IgD-negative memory B cell (primary cell): ENCODE data around the gene BRME1. TPM values are rescaled to one million over a fixed set of nuclear protein-coding genes. Genes with fewer than 3 reads are reported as not detected.

ENCODE experiments used
- H3K27ac Mint-ChIP-seq, 3 donors: one replicate each; pipeline ENCODE4 v1.8.0; 2020 to 2022; ENCODE audit warnings: mild to moderate bottlenecking in 3 of 3, mixed read lengths in 3 of 3, moderate library complexity in 1 of 3
- H3K27me3 Mint-ChIP-seq: one replicate; pipeline ENCODE4 v1.8.0; 2021; ENCODE audit warnings: mixed read lengths
- H3K36me3 Mint-ChIP-seq: one replicate; pipeline ENCODE4 v1.8.0; 2020; ENCODE audit warnings: mild to moderate bottlenecking, mixed read lengths
- H3K4me1 Mint-ChIP-seq, 3 donors: one replicate each; pipeline ENCODE4 v1.8.0; 2020 to 2022; ENCODE audit warnings: mixed read lengths in 3 of 3, mild to moderate bottlenecking in 1 of 3
- H3K4me3 Mint-ChIP-seq, 4 donors: one replicate each; pipeline ENCODE4 v1.8.0; 2020 to 2022; ENCODE audit warnings: mild to moderate bottlenecking in 4 of 4, mixed read lengths in 4 of 4, moderate library complexity in 3 of 4
- H3K9me3 Mint-ChIP-seq, 3 donors: one replicate each; pipeline ENCODE4 v1.8.0; 2020 to 2021; ENCODE audit warnings: mixed read lengths in 3 of 3, mild to moderate bottlenecking in 1 of 3
- polyA plus RNA-seq: library from polyadenylated mRNA; unstranded; fragments of 300-500 nt; fragmentation: Illumina TruSeq; gene quantifications from one replicate; pipeline ENCODE4 v1.2.3, GENCODE V29; 2021

BRME1 gene
- polyA plus RNA-seq, 1 donor from 2014 or later = not detected

DNA sequence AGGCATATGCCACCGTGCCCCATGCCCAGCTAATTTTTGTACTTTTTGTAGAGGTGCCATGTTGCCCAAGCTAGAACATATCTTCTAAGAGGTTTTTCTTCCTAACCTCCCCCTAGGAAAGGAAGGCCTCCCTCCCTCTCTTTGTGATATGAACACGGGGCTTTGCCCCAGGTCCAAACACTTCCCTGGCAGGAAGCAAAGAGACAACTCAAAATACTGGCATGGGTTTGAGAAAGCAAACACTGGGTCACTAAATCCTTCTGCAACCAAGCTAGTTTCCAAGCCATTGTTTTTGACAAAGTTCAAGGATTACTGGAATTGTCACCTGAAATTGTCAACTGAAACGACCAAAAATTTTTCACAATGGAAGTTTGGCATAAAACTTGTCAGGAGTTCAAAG lies 8.9 kb upstream of the BRME1 start:
- Mint-ChIP-seq H3K27me3 (no peaks in the 10 kb centered on the region), H3K9me3 (no peaks in the 10 kb centered on the region), H3K36me3 (peaks cover 2% of the 10 kb centered on the region), H3K27ac (no peak overlapping the region), H3K4me3 (no peak overlapping the region), H3K4me1 (no peaks in the 10 kb centered on the region)

- H3K27me3 Mint-ChIP-seq = no peaks in the 10 kb centered on the region
- no peaks in the 10 kb centered on the region for H3K9me3 Mint-ChIP-seq
- H3K36me3 Mint-ChIP-seq = peaks cover 3% of the 10 kb centered on the region
- H3K27ac Mint-ChIP-seq = no peak overlapping the region
- no peaks in the 10 kb centered on the region for H3K4me1 Mint-ChIP-seq
- H3K4me3 Mint-ChIP-seq = no peak overlapping the region
These were observed 7.4 kb upstream of the BRME1 start for GRCh38 chr19:13913352-13913751.

DNA sequence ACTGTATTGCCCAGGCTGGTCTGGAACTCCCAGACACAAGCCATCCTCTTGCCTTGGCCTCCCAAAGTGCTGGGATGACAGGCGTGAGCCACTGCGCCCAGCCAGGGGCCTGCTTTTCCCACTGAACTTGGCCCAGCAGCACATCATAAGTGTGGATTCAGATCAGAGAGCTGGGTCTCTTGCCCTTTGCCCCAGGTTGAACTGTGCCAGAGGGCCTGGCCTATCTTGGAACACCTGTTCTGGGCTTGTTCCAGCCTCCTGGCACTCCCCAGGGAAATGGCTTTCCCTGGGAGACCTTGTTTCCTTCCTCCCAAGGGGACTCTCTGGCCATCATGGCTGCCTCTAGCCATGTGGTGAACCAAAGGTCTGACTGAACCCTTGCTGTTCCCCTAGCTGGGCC lies 3.5 kb upstream of the BRME1 start:
- Mint-ChIP-seq H3K27ac (no peak overlapping the region), H3K4me1 (peaks cover 6 to 12% (median 10%) of the 10 kb centered on the region in 3 donors), H3K9me3 (no peaks in the 10 kb centered on the region), H3K4me3 (no peak overlapping the region), H3K36me3 (peaks cover 3% of the 10 kb centered on the region), H3K27me3 (no peaks in the 10 kb centered on the region)

- Mint-ChIP-seq H3K9me3 (no peaks in the 10 kb centered on the region), H3K27ac (no peak overlapping the region), H3K36me3 (peaks cover 3% of the 10 kb centered on the region), H3K27me3 (no peaks in the 10 kb centered on the region), H3K4me3 (peak overlapping the region in 1 of 4 donors; percentile 17), H3K4me1 (peaks cover 6 to 12% (median 10%) of the 10 kb centered on the region in 3 donors)
These were observed 2.8 kb upstream of the BRME1 start for GRCh38 chr19:13908674-13909073.

DNA sequence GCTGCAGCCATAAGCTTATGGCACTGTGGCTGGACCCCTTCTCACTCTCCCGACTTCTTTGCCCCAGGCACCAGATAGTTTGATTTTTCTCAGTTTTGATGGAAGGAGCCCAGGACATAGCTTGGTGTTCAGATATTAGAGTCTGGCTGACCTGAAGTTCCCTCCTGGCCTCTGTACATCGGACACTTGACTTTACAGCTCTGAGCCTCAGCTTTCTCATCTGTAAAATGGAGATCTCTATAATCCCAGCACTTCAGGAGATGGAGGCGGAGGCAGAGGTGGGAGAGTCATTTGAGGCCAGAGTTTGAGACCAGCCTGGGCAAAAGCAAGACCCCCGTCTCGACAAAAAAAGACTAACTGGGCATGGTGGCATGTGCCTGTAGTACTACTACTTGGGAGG lies 993 bp upstream of the BRME1 start:
- Mint-ChIP-seq H3K4me1 (peaks cover 6 to 12% (median 10%) of the 10 kb centered on the region in 3 donors), H3K4me3 (peak overlapping the region; percentile 82 to 94 (median 90)), H3K36me3 (peaks cover 3% of the 10 kb centered on the region), H3K9me3 (no peaks in the 10 kb centered on the region), H3K27me3 (no peaks in the 10 kb centered on the region), H3K27ac (peak overlapping the region in 1 of 3 donors; percentile 50)

DNA sequence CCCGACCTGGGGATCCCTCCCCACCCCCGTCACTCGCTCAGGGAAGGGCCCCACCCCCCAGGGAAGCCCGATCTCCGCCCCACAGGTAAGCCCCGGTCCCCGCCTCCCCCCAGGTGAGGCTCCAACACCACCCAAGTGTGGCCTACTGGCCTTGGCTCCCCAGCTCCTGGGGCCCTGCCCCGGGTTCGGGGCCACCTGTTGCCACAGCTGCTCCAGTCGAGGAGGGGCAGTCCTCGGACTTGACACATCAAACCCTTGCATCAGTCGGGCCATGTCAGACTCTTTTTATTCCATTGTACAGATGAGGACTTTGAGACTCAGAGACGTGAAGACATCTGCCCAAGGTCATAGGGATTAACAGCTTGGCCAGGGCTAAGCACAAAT lies 596 bp upstream of the BRME1 start:
- Mint-ChIP-seq H3K27me3 (no peaks in the 10 kb centered on the region), H3K36me3 (peaks cover 3% of the 10 kb centered on the region), H3K4me1 (peaks cover 6 to 12% (median 10%) of the 10 kb centered on the region in 3 donors), H3K9me3 (no peaks in the 10 kb centered on the region), H3K27ac (peak overlapping the region in 1 of 3 donors; percentile 50), H3K4me3 (peak overlapping the region; percentile 82 to 94 (median 90))

GRCh38 chr19:13902993-13903555 lies 2.8 kb downstream of the BRME1 start:
- Mint-ChIP-seq H3K36me3 (no peaks in the 10 kb centered on the region), H3K4me3 (peak overlapping the region in 1 of 4 donors; percentile 87)

GRCh38 chr19:13899912-13900584 lies 5.9 kb downstream of the BRME1 start:
- no peaks in the 10 kb centered on the region for H3K9me3 Mint-ChIP-seq
- no peak overlapping the region for H3K4me3 Mint-ChIP-seq
- H3K36me3 Mint-ChIP-seq = no peaks in the 10 kb centered on the region
- H3K4me1 Mint-ChIP-seq = no peaks in the 10 kb centered on the region
- no peak overlapping the region for H3K27ac Mint-ChIP-seq
- no peaks in the 10 kb centered on the region for H3K27me3 Mint-ChIP-seq

More at GRCh38 chr19:13902993-13903555, 2.8 kb downstream of the BRME1 start:
- Mint-ChIP-seq H3K27me3 (no peaks in the 10 kb centered on the region), H3K27ac (peak overlapping the region in 2 of 3 donors; percentile 3 to 46), H3K9me3 (no peaks in the 10 kb centered on the region), H3K4me1 (peaks cover 6 to 12% (median 10%) of the 10 kb centered on the region in 3 donors)

- no peaks in the 10 kb centered on the region for H3K9me3 Mint-ChIP-seq
- no peak overlapping the region for H3K27ac Mint-ChIP-seq
- no peak overlapping the region for H3K4me3 Mint-ChIP-seq
- H3K36me3 Mint-ChIP-seq = no peaks in the 10 kb centered on the region
- H3K4me1 Mint-ChIP-seq = no peaks in the 10 kb centered on the region
- no peaks in the 10 kb centered on the region for H3K27me3 Mint-ChIP-seq
These were observed 6.5 kb downstream of the BRME1 start for GRCh38 chr19:13899393-13899792.

- no peaks in the 10 kb centered on the region for H3K36me3 Mint-ChIP-seq
- no peaks in the 10 kb centered on the region for H3K9me3 Mint-ChIP-seq
- H3K27ac Mint-ChIP-seq = no peak overlapping the region
- H3K4me1 Mint-ChIP-seq = no peaks in the 10 kb centered on the region
- H3K27me3 Mint-ChIP-seq = no peaks in the 10 kb centered on the region
- no peak overlapping the region for H3K4me3 Mint-ChIP-seq
These were observed 9.7 kb downstream of the BRME1 start for GRCh38 chr19:13896227-13896626.

GRCh38 chr19:13894552-13894951 lies 11.4 kb downstream of the BRME1 start:
- H3K36me3 Mint-ChIP-seq = no peaks in the 10 kb centered on the region
- H3K27ac Mint-ChIP-seq = no peak overlapping the region
- H3K4me3 Mint-ChIP-seq = peak overlapping the region in 1 of 4 donors; percentile 7
- H3K4me1 Mint-ChIP-seq = no peaks in the 10 kb centered on the region
- no peaks in the 10 kb centered on the region for H3K27me3 Mint-ChIP-seq
- no peaks in the 10 kb centered on the region for H3K9me3 Mint-ChIP-seq

GRCh38 chr19:13892870-13893269 lies 13.0 kb downstream of the BRME1 start:
- H3K4me1 Mint-ChIP-seq = no peaks in the 10 kb centered on the region
- peak overlapping the region in 1 of 3 donors; percentile 19 for H3K27ac Mint-ChIP-seq
- H3K4me3 Mint-ChIP-seq = no peak overlapping the region
- H3K36me3 Mint-ChIP-seq = no peaks in the 10 kb centered on the region
- no peaks in the 10 kb centered on the region for H3K27me3 Mint-ChIP-seq
- H3K9me3 Mint-ChIP-seq = no peaks in the 10 kb centered on the region

DNA sequence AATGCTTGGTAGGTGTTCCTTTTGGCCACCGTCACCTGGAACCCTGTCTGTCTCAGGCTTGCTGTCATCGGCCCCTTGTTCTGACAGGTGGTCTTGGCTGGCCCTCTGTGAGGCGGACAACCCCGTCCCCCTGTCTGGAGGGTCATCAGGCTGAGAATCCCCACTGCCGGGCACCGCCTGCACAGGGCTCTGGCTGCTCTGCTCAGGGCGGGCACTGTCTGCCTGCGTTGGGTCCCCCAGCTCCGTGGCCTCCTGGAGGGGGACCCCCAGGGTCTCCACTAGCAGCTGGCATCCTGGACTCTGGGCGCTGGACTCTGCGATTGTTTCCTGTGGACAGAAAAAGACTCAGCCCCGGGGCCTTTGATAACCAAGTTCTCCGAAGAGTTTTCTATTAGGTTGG lies 15.8 kb downstream of the BRME1 start:
- H3K9me3 Mint-ChIP-seq = no peaks in the 10 kb centered on the region
- no peak overlapping the region for H3K27ac Mint-ChIP-seq
- H3K27me3 Mint-ChIP-seq = no peaks in the 10 kb centered on the region
- H3K4me3 Mint-ChIP-seq = no peak overlapping the region
- no peaks in the 10 kb centered on the region for H3K4me1 Mint-ChIP-seq
- no peaks in the 10 kb centered on the region for H3K36me3 Mint-ChIP-seq

GRCh38 chr19:13888281-13888680 lies 17.6 kb downstream of the BRME1 start:
- Mint-ChIP-seq H3K36me3 (no peaks in the 10 kb centered on the region), H3K27ac (no peak overlapping the region), H3K4me1 (no peaks in the 10 kb centered on the region), H3K9me3 (no peaks in the 10 kb centered on the region), H3K27me3 (peaks cover 3% of the 10 kb centered on the region), H3K4me3 (no peak overlapping the region)

DNA sequence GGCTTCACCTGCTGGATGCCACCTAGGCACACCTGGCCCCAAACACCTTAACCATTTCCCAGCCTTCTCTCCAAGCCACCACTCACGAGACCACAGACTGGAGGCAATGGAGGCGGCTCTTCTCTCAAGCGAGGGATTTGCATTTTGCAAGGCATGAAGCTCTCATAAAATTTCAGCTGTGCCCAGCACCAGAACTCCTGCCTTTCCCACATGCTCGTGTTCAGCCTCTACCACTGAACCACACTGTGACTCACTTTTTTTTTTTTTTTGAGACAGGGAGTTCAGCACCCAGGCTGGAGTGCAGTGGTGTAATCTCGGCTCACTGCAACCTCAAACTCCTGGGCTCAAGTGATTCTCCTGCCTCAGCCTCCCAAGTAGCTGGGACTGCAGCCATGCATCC lies 18.4 kb downstream of the BRME1 start:
- H3K27ac Mint-ChIP-seq = no peak overlapping the region
- H3K9me3 Mint-ChIP-seq = no peaks in the 10 kb centered on the region
- H3K4me1 Mint-ChIP-seq = peaks cover 0 to 1% (median 0%) of the 10 kb centered on the region in 3 donors
- no peaks in the 10 kb centered on the region for H3K36me3 Mint-ChIP-seq
- H3K4me3 Mint-ChIP-seq = peak overlapping the region in 1 of 4 donors; percentile 13
- peaks cover 3% of the 10 kb centered on the region for H3K27me3 Mint-ChIP-seq

DNA sequence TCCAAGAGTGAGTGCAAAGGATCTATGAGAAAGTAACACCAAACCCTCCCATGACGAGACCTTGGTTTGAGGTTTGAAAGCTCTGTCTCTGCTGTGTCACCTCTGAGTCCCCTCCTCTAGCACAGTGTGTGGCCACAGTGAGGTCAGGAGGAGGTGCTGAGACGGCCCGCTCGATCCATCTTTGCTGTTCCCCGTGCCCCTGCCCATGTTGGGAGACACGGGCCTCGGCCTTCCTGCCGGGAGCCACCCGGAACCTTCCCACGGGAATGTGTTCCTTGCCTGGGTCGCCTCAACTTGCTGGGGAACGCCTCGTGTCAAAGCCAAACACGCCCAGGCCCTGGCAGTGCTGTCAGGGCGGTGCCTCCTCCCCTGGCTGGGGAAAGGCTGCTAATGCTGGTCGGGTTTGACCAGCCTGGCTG lies 18.9 kb downstream of the BRME1 start:
- H3K9me3 Mint-ChIP-seq = no peaks in the 10 kb centered on the region
- H3K27ac Mint-ChIP-seq = no peak overlapping the region
- peaks cover 3% of the 10 kb centered on the region for H3K27me3 Mint-ChIP-seq
- no peak overlapping the region for H3K4me3 Mint-ChIP-seq
- no peaks in the 10 kb centered on the region for H3K36me3 Mint-ChIP-seq
- H3K4me1 Mint-ChIP-seq = peaks cover 3 to 5% (median 4%) of the 10 kb centered on the region in 3 donors
